GM12878 (cell line): ENCODE results near the gene JMJD7. TPM values are rescaled to one million over a fixed set of nuclear protein-coding genes. Genes with fewer than 3 reads are reported as not detected.

Source experiments
- KAT2A ChIP-seq: conservative IDR thresholded peaks from 2 replicates; pipeline ENCODE4 v1.6.1; 2011; ENCODE audit warnings: low read depth, low read length; ENCODE audit not compliant: control insufficient read depth
- KDM1A ChIP-seq: fragments of 200-600 bp; sonication (generic); IDR thresholded peaks from 2 replicates; pipeline ENCODE4 v1.6.1; 2016; ENCODE audit warnings: borderline replicate concordance
- MYB ChIP-seq: fragments of 150-350 bp; IDR thresholded peaks from 2 replicates; pipeline ENCODE4 v1.6.1; 2014; ENCODE audit warnings: mild to moderate bottlenecking, low read depth, low read length, borderline replicate concordance
- NFXL1 ChIP-seq: fragments of 450-650 bp; IDR thresholded peaks from 2 replicates; pipeline ENCODE4 v1.6.1; 2017; ENCODE audit warnings: antibody characterized with exemption, mild to moderate bottlenecking, borderline replicate concordance
- NFYA ChIP-seq: IDR thresholded peaks from 2 replicates; pipeline ENCODE4 v1.6.1; 2011; ENCODE audit warnings: low read depth, mild to moderate bottlenecking, low read length, improper control_type of control experiment, borderline replicate concordance
- RAD51 ChIP-seq: fragments of 450-650 bp; IDR thresholded peaks from 2 replicates; pipeline ENCODE4 v1.6.1; 2016; ENCODE audit warnings: moderate library complexity, mild to moderate bottlenecking, inconsistent platforms
- SIX5 ChIP-seq: IDR thresholded peaks from 2 replicates; pipeline ENCODE4 v1.6.1; 2011; ENCODE audit warnings: mild to moderate bottlenecking, low read depth, low read length, moderate library complexity; ENCODE audit not compliant: severe bottlenecking
- SKIL ChIP-seq: fragments of 450-650 bp; IDR thresholded peaks from 2 replicates; pipeline ENCODE4 v1.6.1; 2017; ENCODE audit warnings: mild to moderate bottlenecking, low read depth, inconsistent platforms; ENCODE audit not compliant: poor library complexity, severe bottlenecking
- SMC3 ChIP-seq: IDR thresholded peaks from 2 replicates; pipeline ENCODE4 v1.6.1; 2011; ENCODE audit warnings: low read length, improper control_type of control experiment, borderline replicate concordance
- ZNF687 ChIP-seq: fragments of 450-650 bp; IDR thresholded peaks from 2 replicates; pipeline ENCODE4 v1.6.1; 2017; ENCODE audit warnings: mild to moderate bottlenecking, moderate library complexity
- polyA plus RNA-seq, 11 experiments: library from polyadenylated mRNA; depleted of rRNA in 4 of 11; unstranded in 6 of 11; stranded (reverse) in 5 of 11; fragments of >200 nt; fragmentation: Nextera tagmentation in 4 of 11; fragmentation: Illumina TruSeq in 1 of 11; extraction: Ambion mirVana in 4 of 11; extraction: Trizol in 1 of 11; gene quantifications; 1 replicate in 1 of 11; 2 replicates in 10 of 11; pipeline versions ENCODE4 v1.2.1 to v1.2.3, GENCODE V29; 2011 to 2016; ENCODE audit warnings: inconsistent platforms in 2 of 11, missing spikeins in 2 of 11, low read depth in 1 of 11
- total RNA-seq, 4 experiments: library from RNA; depleted of rRNA in 3 of 4; stranded (reverse); fragments of >200 nt in 3 of 4; fragmentation: Illumina TruSeq in 1 of 4; extraction: Trizol in 1 of 4; gene quantifications; 2 replicates each; pipeline versions ENCODE4 v1.2.1 to v1.2.3, GENCODE V29; 2013 to 2021

JMJD7 gene
- total and polyA plus RNA-seq, 10 of the 15 experiments (the other 5 are each of a cell fraction or from before 2014, with no cell fraction given): 0.79 to 12.2 (median 6.5) TPM

GRCh38 chr15:41879321-41879845, 51.5 kb downstream of the JMJD7 start (continued):
- TF ChIP-seq SKIL (no peak), SIX5 (no peak), KAT2A (no peak), ZNF687 (no peak), RAD51 (no peak), MYB (no peak), NFYA (no peak), NFXL1 (no peak), KDM1A (no peak), SMC3 (no peak)
